MM.1S (cell line): ENCODE measurements around the gene ANO10.

Experiments used
- DNase-seq: peaks from one replicate; pipeline ENCODE4 v3.0.0-alpha.2; 2015
- H2AFZ ChIP-seq: fragments of 300-600 bp; sonication (generic); 2 replicates; pipeline ENCODE4 v1.6.0; 2016; ENCODE audit warnings: antibody characterized with exemption, low read length
- H3F3A ChIP-seq: fragments of 300-600 bp; sonication (generic); 2 replicates; pipeline ENCODE4 v1.6.1; 2016; ENCODE audit warnings: mild to moderate bottlenecking, antibody characterized with exemption, low read length, moderate library complexity, mixed read lengths; ENCODE audit not compliant: insufficient read depth
- H3K27ac ChIP-seq: fragments of 300-600 bp; sonication (generic); 2 replicates; pipeline ENCODE4 v1.5.1; 2016; ENCODE audit warnings: mild to moderate bottlenecking, low read length
- H3K27me3 ChIP-seq: fragments of 300-600 bp; sonication (generic); replicated peaks from 2 replicates; pipeline ENCODE4 v1.6.0; 2016; ENCODE audit warnings: low read length; ENCODE audit not compliant: insufficient read depth
- H3K36me3 ChIP-seq: fragments of 300-600 bp; sonication (generic); replicated peaks from 2 replicates; pipeline ENCODE4 v1.6.1; 2016; ENCODE audit warnings: mild to moderate bottlenecking, low read length, mixed read lengths; ENCODE audit not compliant: insufficient read depth
- H3K4me1 ChIP-seq: fragments of 300-600 bp; sonication (generic); 2 replicates; pipeline ENCODE4 v1.6.1; 2016; ENCODE audit warnings: low read length, mixed read lengths
- H3K4me2 ChIP-seq: fragments of 300-600 bp; sonication (generic); 2 replicates; pipeline ENCODE4 v1.6.0; 2016; ENCODE audit warnings: low read depth, low read length
- H3K4me3 ChIP-seq: fragments of 300-600 bp; sonication (generic); 2 replicates; pipeline ENCODE4 v1.5.1; 2016; ENCODE audit warnings: low read length, mixed read lengths
- H3K79me2 ChIP-seq: fragments of 300-600 bp; sonication (generic); 2 replicates; pipeline ENCODE4 v1.6.1; 2016; ENCODE audit warnings: mixed run types, low read length, mixed read lengths
- H3K9ac ChIP-seq: fragments of 300-600 bp; sonication (generic); 2 replicates; pipeline ENCODE4 v1.6.1; 2016; ENCODE audit warnings: low read length, mixed read lengths
- H3K9me2 ChIP-seq: fragments of 300-600 bp; sonication (generic); replicated peaks from 2 replicates; pipeline ENCODE4 v1.6.1; 2016; ENCODE audit warnings: mild to moderate bottlenecking, low read length, mixed read lengths; ENCODE audit not compliant: insufficient read depth
- H3K9me3 ChIP-seq: fragments of 300-600 bp; sonication (generic); replicated peaks from 2 replicates; pipeline ENCODE4 v1.6.1; 2016; ENCODE audit warnings: mild to moderate bottlenecking, low read length, mixed read lengths; ENCODE audit not compliant: insufficient read depth
- H4K20me1 ChIP-seq: fragments of 300-600 bp; sonication (generic); 2 replicates; pipeline ENCODE4 v1.6.1; 2016; ENCODE audit warnings: mild to moderate bottlenecking, low read length, moderate library complexity, mixed read lengths; ENCODE audit not compliant: insufficient read depth
- EZH2 ChIP-seq: fragments of 300-600 bp; sonication (generic); optimal IDR thresholded peaks from 2 replicates; pipeline ENCODE3; 2017; ENCODE audit warnings: low read depth, mild to moderate bottlenecking, antibody characterized with exemption, low read length, mixed read lengths
- EZH2phosphoT487 ChIP-seq: fragments of 300-600 bp; sonication (generic); IDR thresholded peaks from 2 replicates; pipeline ENCODE4 v1.6.1; 2018; ENCODE audit warnings: antibody characterized with exemption, low read length
- TF ChIP-seq, protein P1 (sequence below): fragments of 300-600 bp; sonication (generic); IDR thresholded peaks from 2 replicates; pipeline ENCODE4 v1.5.1; 2016; ENCODE audit warnings: antibody characterized with exemption, low read length, mixed read lengths

Gene ANO10

GRCh38 chr3:43320288-43320687 is 301.5 kb downstream of the ANO10 start:
- Histone ChIP-seq H3K4me3 (no peak overlapping the region), H3K4me1 (no peaks in the 10 kb centered on the region), H3K79me2 (peaks cover 78% of the 10 kb centered on the region)

GRCh38 chr3:43319794-43320193 is 302.0 kb downstream of the ANO10 start:
- Histone ChIP-seq H3K9ac (no peak overlapping the region), H3K79me2 (peaks cover 75% of the 10 kb centered on the region), H3K4me3 (no peak overlapping the region), H3K9me2 (no peaks in the 10 kb centered on the region), H3K36me3 (no peaks in the 10 kb centered on the region), H4K20me1 (no peaks in the 10 kb centered on the region), H3K4me2 (no peak overlapping the region), H3K27ac (no peak overlapping the region), H3K27me3 (no peaks in the 10 kb centered on the region), H3K4me1 (no peaks in the 10 kb centered on the region), H3K9me3 (no peaks in the 10 kb centered on the region), H3F3A (no peaks in the 10 kb centered on the region), H2AFZ (no peak overlapping the region)
- DNase-seq, result no peak
- TF ChIP-seq EZH2phosphoT487 (no peak), EZH2 (no peak)
- TF ChIP-seq, protein P1, sequence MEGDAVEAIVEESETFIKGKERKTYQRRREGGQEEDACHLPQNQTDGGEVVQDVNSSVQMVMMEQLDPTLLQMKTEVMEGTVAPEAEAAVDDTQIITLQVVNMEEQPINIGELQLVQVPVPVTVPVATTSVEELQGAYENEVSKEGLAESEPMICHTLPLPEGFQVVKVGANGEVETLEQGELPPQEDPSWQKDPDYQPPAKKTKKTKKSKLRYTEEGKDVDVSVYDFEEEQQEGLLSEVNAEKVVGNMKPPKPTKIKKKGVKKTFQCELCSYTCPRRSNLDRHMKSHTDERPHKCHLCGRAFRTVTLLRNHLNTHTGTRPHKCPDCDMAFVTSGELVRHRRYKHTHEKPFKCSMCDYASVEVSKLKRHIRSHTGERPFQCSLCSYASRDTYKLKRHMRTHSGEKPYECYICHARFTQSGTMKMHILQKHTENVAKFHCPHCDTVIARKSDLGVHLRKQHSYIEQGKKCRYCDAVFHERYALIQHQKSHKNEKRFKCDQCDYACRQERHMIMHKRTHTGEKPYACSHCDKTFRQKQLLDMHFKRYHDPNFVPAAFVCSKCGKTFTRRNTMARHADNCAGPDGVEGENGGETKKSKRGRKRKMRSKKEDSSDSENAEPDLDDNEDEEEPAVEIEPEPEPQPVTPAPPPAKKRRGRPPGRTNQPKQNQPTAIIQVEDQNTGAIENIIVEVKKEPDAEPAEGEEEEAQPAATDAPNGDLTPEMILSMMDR, result no peak

More at GRCh38 chr3:43320288-43320687, 301.5 kb downstream of the ANO10 start:
- H4K20me1 ChIP-seq, result no peaks in the 10 kb centered on the region
- no peaks in the 10 kb centered on the region for H3F3A ChIP-seq
- no peak overlapping the region for H3K9ac ChIP-seq
- H3K36me3 ChIP-seq, result no peaks in the 10 kb centered on the region
- no peaks in the 10 kb centered on the region for H3K9me3 ChIP-seq
- DNase-seq, result no peak
- no peak overlapping the region for H3K4me2 ChIP-seq
- no peak overlapping the region for H3K27ac ChIP-seq
- no peaks in the 10 kb centered on the region for H3K27me3 ChIP-seq
- TF ChIP-seq, protein P1, result no peak
- TF ChIP-seq EZH2 (no peak), EZH2phosphoT487 (no peak)
- no peaks in the 10 kb centered on the region for H3K9me2 ChIP-seq
- H2AFZ ChIP-seq, result no peak overlapping the region

DNA sequence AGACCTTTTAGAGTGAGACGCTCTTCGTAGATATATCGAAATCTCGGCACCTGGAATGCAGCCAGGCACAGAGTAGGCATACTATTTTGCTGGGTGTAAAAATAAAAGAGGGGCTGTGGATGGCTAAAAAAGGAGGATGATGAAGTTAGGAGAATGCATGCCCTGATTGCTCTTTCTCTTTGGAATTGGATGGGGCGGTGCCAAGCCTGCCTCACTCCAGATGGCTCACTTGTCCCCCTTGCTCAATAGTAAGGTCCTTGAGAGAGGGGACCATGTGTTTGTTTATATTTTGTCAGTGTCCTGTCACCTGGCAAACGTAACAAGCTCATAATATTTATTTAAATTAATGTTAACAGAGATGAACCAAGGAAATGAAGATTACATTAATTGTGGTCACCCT is 302.4 kb downstream of the ANO10 start:
- no peak overlapping the region for H3K4me3 ChIP-seq
- no peaks in the 10 kb centered on the region for H3F3A ChIP-seq
- H3K27ac ChIP-seq, result no peak overlapping the region
- H3K79me2 ChIP-seq, result peaks cover 72% of the 10 kb centered on the region
- no peaks in the 10 kb centered on the region for H3K9me2 ChIP-seq
- no peak overlapping the region for H2AFZ ChIP-seq
- no peaks in the 10 kb centered on the region for H4K20me1 ChIP-seq
- H3K4me1 ChIP-seq, result no peaks in the 10 kb centered on the region
- TF ChIP-seq EZH2phosphoT487 (no peak), EZH2 (no peak)
- TF ChIP-seq, protein P1, result no peak
- H3K36me3 ChIP-seq, result no peaks in the 10 kb centered on the region
- H3K9ac ChIP-seq, result no peak overlapping the region
- DNase-seq, result no peak
- no peaks in the 10 kb centered on the region for H3K27me3 ChIP-seq
- no peaks in the 10 kb centered on the region for H3K9me3 ChIP-seq
- no peak overlapping the region for H3K4me2 ChIP-seq
